HG02870 (cell line): ENCODE data around the gene UBP1.
"Not testable (repeated sequence)": the region's sequence is repeated elsewhere in the genome, so short reads cannot be mapped to it uniquely, and the experiment has no call there.

ENCODE experiments used
- ATAC-seq: cut with Tn5 transposase; IDR thresholded peaks from one replicate; pipeline ENCODE4 v1.9.1; 2021; ENCODE audit warnings: mild to moderate bottlenecking, moderate library complexity; ENCODE audit not compliant: unreplicated experiment

UBP1 gene

GRCh38 chr3:33440328-33441224 is at the start of gene UBP1:
Gene UBP1, minus strand, starts transcription at chr3:33440405. Its CDS starts 557 bp downstream, at chr3:33439848.
- peak; percentile 82 for ATAC-seq

- ATAC-seq = no peak
These were observed 48.5 kb upstream of the UBP1 start for GRCh38 chr3:33488683-33489082.

- ATAC-seq = no peak
These were observed 48.0 kb upstream of the UBP1 start for GRCh38 chr3:33488246-33488645.

GRCh38 chr3:33482111-33482521 is 41.9 kb upstream of the UBP1 start:
- ATAC-seq = no peak

- ATAC-seq = no peak
These were observed 34.7 kb upstream of the UBP1 start for GRCh38 chr3:33474896-33475295.

- ATAC-seq = no peak
These were observed 33.6 kb upstream of the UBP1 start for GRCh38 chr3:33473813-33474212.

GRCh38 chr3:33467786-33468185 is 27.6 kb upstream of the UBP1 start:
- ATAC-seq = no peak

- no peak for ATAC-seq
These were observed 20.9 kb upstream of the UBP1 start for GRCh38 chr3:33461097-33461496.

GRCh38 chr3:33459577-33459976 is 19.4 kb upstream of the UBP1 start:
- ATAC-seq = not testable (repeated sequence)

GRCh38 chr3:33458446-33458845 is 18.2 kb upstream of the UBP1 start:
- ATAC-seq = no peak

GRCh38 chr3:33456756-33457155 is 16.6 kb upstream of the UBP1 start:
- no peak for ATAC-seq

GRCh38 chr3:33453331-33453761 is 13.1 kb upstream of the UBP1 start:
- ATAC-seq = no peak

- not testable (repeated sequence) for ATAC-seq
These were observed 11.8 kb upstream of the UBP1 start for GRCh38 chr3:33451994-33452393.

- ATAC-seq = no peak
These were observed 7.8 kb upstream of the UBP1 start for GRCh38 chr3:33447958-33448357.

GRCh38 chr3:33447256-33447625 is 7.0 kb upstream of the UBP1 start:
- not testable (repeated sequence) for ATAC-seq

- no peak for ATAC-seq
These were observed 2.0 kb upstream of the UBP1 start for GRCh38 chr3:33442190-33442589.

GRCh38 chr3:33441225-33441976 is 1.2 kb upstream of the UBP1 start:
- ATAC-seq = peak; percentile 1

GRCh38 chr3:33439546-33440327 is 468 bp downstream of the UBP1 start:
- peak; percentile 9 for ATAC-seq

- no peak for ATAC-seq
These were observed 1.2 kb downstream of the UBP1 start for GRCh38 chr3:33438881-33439545.

GRCh38 chr3:33438284-33438668 is 1.9 kb downstream of the UBP1 start:
- no peak for ATAC-seq
